ENCODE measurements around the gene GNLY. TPM values are rescaled to one million over a fixed set of nuclear protein-coding genes. Genes with fewer than 3 reads are reported as not detected.

Gene GNLY
- total and polyA plus RNA-seq, 2 of the 4 experiments (the other 2 are of a cell fraction), result not detected

- intact Hi-C loops (cut with micrococcal nuclease), result no loop called here
- H3K4me2 ChIP-seq (ENCODE audit: low read depth, low read length), result no peak overlapping the region
- H2AK9ac ChIP-seq (replicated peaks; ENCODE audit: low read depth, low read length, poor library complexity), result no peak overlapping the region
- ChIA-PET POLR2A (ENCODE audit: unreplicated experiment) (no interaction called here), CTCF (interaction anchor here (1.2 kb wide), 1 partner anchor 67 kb away, joined by 5 read pairs; no protein-coding TSS in a partner anchor)
- H3K56ac ChIP-seq (ENCODE audit: extremely low read depth, insufficient read depth, low read length), result no peak overlapping the region
- no peak overlapping the region for H3K14ac ChIP-seq (replicated peaks; ENCODE audit: low read depth, low read length)
- H2BK120ac ChIP-seq (ENCODE audit: low read depth, low read length), result no peak overlapping the region
- H2BK20ac ChIP-seq (ENCODE audit: low read depth, low read length), result no peak overlapping the region
- TF ChIP-seq, protein P1, sequence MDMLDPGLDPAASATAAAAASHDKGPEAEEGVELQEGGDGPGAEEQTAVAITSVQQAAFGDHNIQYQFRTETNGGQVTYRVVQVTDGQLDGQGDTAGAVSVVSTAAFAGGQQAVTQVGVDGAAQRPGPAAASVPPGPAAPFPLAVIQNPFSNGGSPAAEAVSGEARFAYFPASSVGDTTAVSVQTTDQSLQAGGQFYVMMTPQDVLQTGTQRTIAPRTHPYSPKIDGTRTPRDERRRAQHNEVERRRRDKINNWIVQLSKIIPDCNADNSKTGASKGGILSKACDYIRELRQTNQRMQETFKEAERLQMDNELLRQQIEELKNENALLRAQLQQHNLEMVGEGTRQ (IDR thresholded peaks at IDR 0.05; ENCODE audit: low read depth, low read length), result no peak
- no peak for TF ChIP-seq MXI1 (IDR thresholded peaks at IDR 0.05; ENCODE audit: borderline replicate concordance, low read depth, low read length)
- TF ChIP-seq NFE2L2 (IDR thresholded peaks at IDR 0.05; ENCODE audit: low read depth, low read length), result no peak
- no peak for TF ChIP-seq BHLHE40 (IDR thresholded peaks at IDR 0.05; ENCODE audit: low read depth, low read length)
- no peak for TF ChIP-seq CHD1 (IDR thresholded peaks at IDR 0.05; ENCODE audit: low read depth, low read length)
- TF ChIP-seq MAZ (IDR thresholded peaks at IDR 0.05; ENCODE audit: borderline replicate concordance, low read depth, low read length), result no peak
- TF ChIP-seq SMC3 (IDR thresholded peaks at IDR 0.05; ENCODE audit: low read depth, low read length), result no peak
- no peaks in the 10 kb centered on the region for H3K36me3 ChIP-seq (ENCODE audit: control insufficient read depth, insufficient read depth, low read length)
- H2AFZ ChIP-seq (replicated peaks; ENCODE audit: low read length, poor library complexity), result no peak overlapping the region
- no peaks in the 10 kb centered on the region for H3K79me1 ChIP-seq (ENCODE audit: low read depth in 1 of 2, low read length in 2 of 2)
- dilution Hi-C loops (cut with HindIII; ENCODE audit: low sequenced_read_pairs, unreplicated experiment), result no loop called here
- in situ Hi-C loops (cut with MboI; ENCODE audit: low sequenced_read_pairs), result no loop called here
- H3K9me3 ChIP-seq (ENCODE audit: control insufficient read depth, insufficient read depth, low read length), result no peaks in the 10 kb centered on the region
- ATAC-seq (ENCODE audit: low read depth) (no peak), DNase-seq (no peak)
- H3K27me3 ChIP-seq (ENCODE audit: control insufficient read depth, insufficient read depth, low read length), result no peaks in the 10 kb centered on the region
- no peak overlapping the region for H4K91ac ChIP-seq (ENCODE audit: insufficient read depth, low read depth, low read length)
- no peak overlapping the region for H3K27ac ChIP-seq (ENCODE audit: insufficient read depth, low read length)
- H3K9me1 ChIP-seq (ENCODE audit: insufficient read depth, low read length), result peaks cover 3% of the 10 kb centered on the region; the same call in 1 of the 2 replicates
- no peaks in the 10 kb centered on the region for H4K20me1 ChIP-seq (ENCODE audit: insufficient read depth, low read length)
- H2BK15ac ChIP-seq (ENCODE audit: low read depth, low read length), result no peak overlapping the region
- BruUV-seq (replicated peaks), result no TSS peak
- no peak overlapping the region for H2BK5ac ChIP-seq (ENCODE audit: low read depth, low read length, poor library complexity, severe bottlenecking)
- H3K18ac ChIP-seq (ENCODE audit: low read depth, low read length), result no peak overlapping the region
- H2AK5ac ChIP-seq (ENCODE audit: low read depth, low read length), result no peak overlapping the region
- no peak overlapping the region for H3K23ac ChIP-seq (ENCODE audit: low read depth, low read length)
- H3K4ac ChIP-seq (ENCODE audit: low read depth, low read length), result no peak overlapping the region
- H4K8ac ChIP-seq (ENCODE audit: low read depth in 2 of 2, low read length in 2 of 2), result no peak overlapping the region
- no peak overlapping the region for H3K4me3 ChIP-seq (ENCODE audit: insufficient read depth, low read depth, low read length)
- WGBS, 2 experiments (ENCODE audit: extremely low coverage in 2 of 2, insufficient read length in 1 of 2), result 100% methylated on average over 5 of the region's 10 CpGs; no CpG with 5 or more reads in 1 of the 2 experiments
- no peak overlapping the region for H4K5ac ChIP-seq (ENCODE audit: low read depth, low read length)
- 0 out of 2 replicates have a peak, but pooled peaks cover 2% of the 10 kb centered on the region for H3K4me1 ChIP-seq (ENCODE audit: control insufficient read depth, insufficient read depth, low read length)
- H3K9ac ChIP-seq (ENCODE audit: low read depth, low read length), result no peak overlapping the region
Observed at GRCh38 chr2:85730686-85731230, 36.6 kb downstream of the GNLY start.

Data from IMR-90 (cell line).